ENCODE measurements around the gene LIPG.

The LIPG gene

DNA sequence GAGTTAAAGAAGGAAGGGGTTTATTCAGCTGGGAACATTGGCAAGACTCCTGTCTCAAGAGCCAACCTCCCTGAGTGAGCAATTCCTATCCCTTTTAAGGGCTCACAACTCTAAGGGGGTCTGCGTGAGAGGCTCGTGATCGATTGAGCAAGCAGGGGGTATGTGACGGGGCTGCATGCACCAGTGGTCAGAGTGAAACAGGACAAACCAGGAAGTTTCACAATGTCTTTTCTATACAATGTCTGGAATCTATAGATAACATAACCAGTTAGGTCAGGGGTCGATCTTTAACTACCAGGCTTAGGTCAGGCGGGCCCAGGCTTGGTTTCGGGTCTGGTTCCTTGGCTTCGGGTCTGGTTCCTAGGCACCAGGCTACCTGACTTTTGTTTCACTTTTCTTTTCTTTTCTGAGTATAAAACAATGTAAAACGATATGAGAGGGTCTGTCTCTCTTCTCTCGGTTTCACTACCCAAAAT lies 30.1 kb upstream of the LIPG start:
- no peak for DNase-seq (ENCODE audit: extremely low read depth, low read depth)
- no peak for TF ChIP-seq CTCF (IDR thresholded peaks at IDR 0.05; ENCODE audit: low read depth, low read length)

- TF ChIP-seq CTCF (IDR thresholded peaks at IDR 0.05; ENCODE audit: low read depth, low read length): no peak
- no peak for DNase-seq (ENCODE audit: extremely low read depth, low read depth)
Measured at GRCh38 chr18:49534846-49535601, 26.8 kb upstream of the LIPG start.

DNA sequence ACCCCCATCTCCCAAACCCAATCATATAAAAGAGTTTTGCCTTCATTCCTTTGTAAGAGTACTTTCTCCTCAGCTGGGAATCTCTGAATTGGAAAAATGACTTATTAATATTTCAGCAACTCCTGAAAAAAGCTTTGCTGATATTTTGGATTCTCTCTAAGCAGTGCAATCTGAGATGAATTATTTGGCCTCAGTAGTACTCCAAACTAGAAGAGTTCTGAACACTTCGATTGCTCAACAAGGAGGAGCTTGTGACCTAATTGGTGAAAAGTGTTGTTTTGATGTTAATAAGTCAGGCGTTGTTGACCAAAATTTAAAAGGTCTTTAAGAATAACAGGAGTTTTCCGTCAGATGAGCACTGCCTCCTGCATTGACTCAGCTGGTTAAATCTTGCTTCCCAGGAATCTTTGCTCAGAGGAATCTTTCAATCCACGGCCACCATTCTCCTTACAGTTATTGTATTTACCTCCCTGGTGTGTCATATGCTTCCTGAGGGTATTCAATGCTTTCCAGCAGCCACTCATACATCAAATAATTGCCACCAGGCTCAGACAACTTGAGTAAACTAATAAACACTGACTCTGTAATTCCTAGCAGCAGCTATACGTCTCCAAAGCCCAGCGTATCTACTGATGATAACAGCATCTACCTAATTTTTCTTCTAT lies 24.5 kb upstream of the LIPG start:
- DNase-seq (ENCODE audit: extremely low read depth, low read depth): no peak

GRCh38 chr18:49544362-49544761 lies 17.5 kb upstream of the LIPG start:
- TF ChIP-seq CTCF (IDR thresholded peaks at IDR 0.05; ENCODE audit: low read depth, low read length): no peak
- no peak for DNase-seq (ENCODE audit: extremely low read depth, low read depth)

More for the DNA sequence above, 24.5 kb upstream of the LIPG start:
- TF ChIP-seq CTCF (IDR thresholded peaks at IDR 0.05; ENCODE audit: low read depth, low read length): no peak

DNA sequence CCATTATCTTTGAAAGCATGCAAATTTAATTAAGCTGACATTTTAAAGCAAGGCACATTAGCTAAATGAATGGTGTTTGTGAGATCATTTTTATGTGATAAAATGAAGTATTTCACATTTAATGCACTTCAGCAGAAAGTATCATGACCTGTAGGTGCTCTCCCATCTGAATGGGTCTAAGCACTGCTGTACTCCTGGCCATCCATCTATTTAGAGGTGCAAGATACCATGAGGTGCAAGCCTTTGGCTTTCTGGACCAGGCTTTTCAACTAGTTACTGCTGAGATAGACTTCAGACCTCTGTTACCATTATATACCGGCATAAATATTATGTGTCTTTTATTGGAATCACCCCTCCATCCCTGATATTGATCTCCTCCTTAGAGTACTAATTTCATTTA lies 15.6 kb upstream of the LIPG start:
- DNase-seq (ENCODE audit: extremely low read depth, low read depth): no peak
- no peak for TF ChIP-seq CTCF (IDR thresholded peaks at IDR 0.05; ENCODE audit: low read depth, low read length)

- TF ChIP-seq CTCF (IDR thresholded peaks at IDR 0.05; ENCODE audit: low read depth, low read length): no peak
- no peak for DNase-seq (ENCODE audit: extremely low read depth, low read depth)
Measured at GRCh38 chr18:49546719-49547273, 15.1 kb upstream of the LIPG start.

DNA sequence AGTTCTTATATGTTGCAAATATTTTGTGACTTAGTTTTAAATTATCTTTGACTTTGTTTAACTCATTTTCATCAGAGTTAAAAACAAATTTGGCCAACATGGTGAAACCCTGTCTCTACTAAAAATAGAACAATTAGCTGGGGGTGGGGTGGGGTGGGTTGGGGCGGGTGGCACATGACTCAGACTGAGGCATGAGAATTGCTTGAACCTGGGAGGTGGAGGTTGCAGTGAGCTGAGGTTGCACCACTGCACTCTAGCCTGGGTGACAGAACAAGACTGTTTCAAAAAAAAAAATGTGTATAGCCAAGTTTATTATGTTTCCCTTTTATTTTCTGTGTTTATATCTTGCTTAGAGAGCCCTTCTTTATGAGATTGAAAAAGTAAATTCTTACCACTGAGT lies 14.2 kb upstream of the LIPG start:
- no peak for TF ChIP-seq CTCF (IDR thresholded peaks at IDR 0.05; ENCODE audit: low read depth, low read length)
- no peak for DNase-seq (ENCODE audit: extremely low read depth, low read depth)
